H1 (cell line): ENCODE data around the gene IMPDH1. TPM values are rescaled to one million over a fixed set of nuclear protein-coding genes. Genes with fewer than 3 reads are reported as not detected.

Experiments used
- CTCF ChIA-PET: fragments of 300-600 bp; sonication (Branson Sonifier 250); formaldehyde crosslinking; loops from one replicate; lab custom pipeline; 2021; ENCODE audit not compliant: partially characterized antibody; lab: Charles Lee
- POLR2A ChIA-PET: fragments of 300-600 bp; sonication (Branson Sonifier 250); formaldehyde crosslinking; loops from one replicate; lab custom pipeline; 2021; ENCODE audit warnings: inconsistent platforms; ENCODE audit not compliant: partially characterized antibody; lab: Charles Lee
- DNase-seq, 2 experiments: peaks; one replicate each; pipeline versions ENCODE4 v3.0.0 to v3.0.0-alpha.2; 2010 to 2022; ENCODE audit warnings: low spot score in 2 of 2, low read depth in 1 of 2, mixed read lengths in 1 of 2
- FAIRE-seq: peaks from 2 replicates; lab custom pipeline; 2011; peaks lifted over from hg19 to GRCh38; lab: Jason Lieb, UNC
- H2AFZ ChIP-seq: 2 replicates; pipeline ENCODE4 v1.8.1; 2012; ENCODE audit warnings: low read length, inconsistent platforms
- H2AK5ac ChIP-seq: 2 replicates; pipeline ENCODE4 v1.6.1; 2013; ENCODE audit warnings: low read depth, low read length
- H2BK120ac ChIP-seq: replicated peaks from 2 replicates; pipeline ENCODE3; 2013; ENCODE audit warnings: low read depth, low read length, inconsistent platforms
- H2BK12ac ChIP-seq: 2 replicates; pipeline ENCODE4 v1.6.1; 2013; ENCODE audit warnings: low read depth, low read length
- H2BK15ac ChIP-seq: 2 replicates; pipeline ENCODE4 v1.6.1; 2013; ENCODE audit warnings: low read length
- H2BK20ac ChIP-seq: 2 replicates; pipeline ENCODE4 v1.6.1; 2013; ENCODE audit warnings: low read length
- H2BK5ac ChIP-seq: 2 replicates; pipeline ENCODE4 v1.6.1; 2013; ENCODE audit warnings: low read depth, low read length
- H3K14ac ChIP-seq: 2 replicates; pipeline ENCODE4 v1.6.1; 2013; ENCODE audit warnings: inconsistent platforms; ENCODE audit not compliant: insufficient read length
- H3K18ac ChIP-seq: 2 replicates; pipeline ENCODE4 v1.6.1; 2013; ENCODE audit warnings: low read length; ENCODE audit errors: extremely low read depth
- H3K23ac ChIP-seq: 2 replicates; pipeline ENCODE4 v1.6.1; 2013; ENCODE audit warnings: inconsistent platforms; ENCODE audit not compliant: insufficient read length
- H3K23me2 ChIP-seq: 2 replicates; pipeline ENCODE4 v1.6.1; 2013; ENCODE audit warnings: low read depth, low read length
- H3K27ac ChIP-seq: 2 replicates; pipeline ENCODE4 v1.6.1; 2011; ENCODE audit warnings: low read depth, low read length, inconsistent platforms
- H3K27me3 ChIP-seq, 4 experiments: replicated peaks in 1 of 4; 1 replicate in 1 of 4; 2 replicates in 3 of 4; pipeline versions ENCODE4 v1.6.1 to v1.8.1; 2011 to 2013; ENCODE audit warnings: low read length in 3 of 4, mild to moderate bottlenecking in 3 of 4, inconsistent platforms in 2 of 4, mixed read lengths in 2 of 4, moderate library complexity in 1 of 4; ENCODE audit not compliant: control insufficient read depth in 3 of 4, insufficient read depth in 3 of 4; ENCODE audit errors: extremely low read depth in 1 of 4
- H3K36me3 ChIP-seq, 4 experiments: 2 replicates each; pipeline versions ENCODE4 v1.6.1 to v1.8.1; 2011 to 2013; ENCODE audit warnings: mild to moderate bottlenecking in 4 of 4, low read length in 3 of 4, moderate library complexity in 2 of 4, control low read depth in 1 of 4, inconsistent platforms in 1 of 4; ENCODE audit not compliant: insufficient read depth in 4 of 4, control insufficient read depth in 2 of 4
- H3K4ac ChIP-seq: replicated peaks from 2 replicates; pipeline ENCODE3; 2013; ENCODE audit warnings: low read length, low read depth, mixed read lengths, inconsistent platforms; ENCODE audit not compliant: insufficient read length
- H3K4me1 ChIP-seq, 4 experiments: replicated peaks in 1 of 4; 1 replicate in 1 of 4; 2 replicates in 3 of 4; pipeline versions ENCODE4 v1.6.1 to v1.8.1; 2011 to 2013; ENCODE audit warnings: low read length in 3 of 4, inconsistent platforms in 2 of 4, mixed read lengths in 1 of 4; ENCODE audit not compliant: insufficient read depth in 4 of 4, control insufficient read depth in 3 of 4
- H3K4me2 ChIP-seq, 2 experiments: 2 replicates each; pipeline versions ENCODE4 v1.6.1 to v1.8.1; 2011 to 2013; ENCODE audit warnings: low read depth in 2 of 2, low read length in 2 of 2, control low read depth in 1 of 2, inconsistent platforms in 1 of 2, mild to moderate bottlenecking in 1 of 2; ENCODE audit not compliant: insufficient read depth in 1 of 2
- H3K4me3 ChIP-seq, 4 experiments: fragments of 200-600, 300-600 bp in 1 of 4; sonication (generic), shearing (Covaris generic), sonication (Bioruptor Twin) in 1 of 4; 2 replicates each; pipeline versions ENCODE4 v1.5.1 to v1.8.1; 2011 to 2016; ENCODE audit warnings: low read length in 4 of 4, low read depth in 3 of 4, control low read depth in 2 of 4, inconsistent platforms in 2 of 4, mild to moderate bottlenecking in 2 of 4, mixed read lengths in 1 of 4, moderate library complexity in 1 of 4; ENCODE audit not compliant: insufficient read depth in 2 of 4; ENCODE audit errors: extremely low read depth in 1 of 4
- H3K56ac ChIP-seq: replicated peaks from 2 replicates; pipeline ENCODE3; 2013; ENCODE audit warnings: low read depth, mild to moderate bottlenecking, mixed read lengths, low read length, inconsistent platforms; ENCODE audit not compliant: insufficient read length
- H3K79me1 ChIP-seq: 2 replicates; pipeline ENCODE4 v1.6.1; 2013; ENCODE audit warnings: low read depth, low read length, control low read depth
- H3K79me2 ChIP-seq, 2 experiments: 2 replicates each; pipeline versions ENCODE4 v1.6.1 to v1.8.1; 2012 to 2013; ENCODE audit warnings: low read length in 2 of 2, mild to moderate bottlenecking in 2 of 2, inconsistent platforms in 1 of 2; ENCODE audit not compliant: insufficient read depth in 2 of 2, control insufficient read depth in 1 of 2
- H3K9ac ChIP-seq, 4 experiments: replicated peaks in 1 of 4; 1 replicate in 1 of 4; 2 replicates in 3 of 4; pipeline versions ENCODE4 v1.6.1 to v1.8.1; 2011 to 2013; ENCODE audit warnings: low read depth in 3 of 4, low read length in 3 of 4, control low read depth in 2 of 4, mild to moderate bottlenecking in 2 of 4, moderate library complexity in 2 of 4, inconsistent platforms in 1 of 4; ENCODE audit errors: extremely low read depth in 1 of 4
- H3K9me3 ChIP-seq, 2 experiments: 2 replicates each; pipeline versions ENCODE4 v1.6.1 to v1.8.1; 2012 to 2013; ENCODE audit warnings: mild to moderate bottlenecking in 2 of 2, moderate library complexity in 2 of 2, control low read depth in 1 of 2, inconsistent platforms in 1 of 2, low read depth in 1 of 2, low read length in 1 of 2, mixed read lengths in 1 of 2; ENCODE audit not compliant: insufficient read depth in 2 of 2
- H4K20me1 ChIP-seq, 2 experiments: replicated peaks in 1 of 2; 2 replicates each; pipeline versions ENCODE3 to v1.8.1; 2011 to 2013; ENCODE audit warnings: inconsistent platforms in 2 of 2, low read length in 2 of 2, mild to moderate bottlenecking in 1 of 2; ENCODE audit not compliant: insufficient read depth in 2 of 2, control insufficient read depth in 1 of 2
- H4K5ac ChIP-seq: 2 replicates; pipeline ENCODE4 v1.6.1; 2013; ENCODE audit warnings: low read length, low read depth, mixed read lengths, inconsistent platforms; ENCODE audit not compliant: insufficient read length
- H4K8ac ChIP-seq: 2 replicates; pipeline ENCODE4 v1.8.0; 2013; ENCODE audit warnings: mild to moderate bottlenecking, moderate library complexity, low read length, inconsistent platforms; ENCODE audit not compliant: insufficient read depth; ENCODE audit errors: extremely low read depth
- H4K91ac ChIP-seq: replicated peaks from 2 replicates; pipeline ENCODE3; 2013; ENCODE audit warnings: low read length, mixed read lengths, inconsistent platforms; ENCODE audit not compliant: insufficient read length
- EZH2 ChIP-seq: fragments of 200-600 bp; sonication (generic); IDR thresholded peaks from 2 replicates; pipeline ENCODE4 v1.7.1; 2012; ENCODE audit warnings: low read depth, mild to moderate bottlenecking, moderate library complexity, low read length, inconsistent platforms; ENCODE audit not compliant: severe bottlenecking
- RAD21 ChIP-seq, 2 experiments: IDR thresholded peaks in 1 of 2; conservative IDR thresholded peaks in 1 of 2; 2 replicates each; pipeline ENCODE4 v1.6.1; 2011; ENCODE audit warnings: low read depth in 2 of 2, low read length in 2 of 2, improper control_type of control experiment in 1 of 2, inconsistent platforms in 1 of 2, mild to moderate bottlenecking in 1 of 2, moderate library complexity in 1 of 2
- SIN3A ChIP-seq, 2 experiments: IDR thresholded peaks in 1 of 2; conservative IDR thresholded peaks in 1 of 2; 2 replicates each; pipeline ENCODE4 v1.6.1; 2011 to 2012; ENCODE audit warnings: low read length in 2 of 2, improper control_type of control experiment in 1 of 2, low read depth in 1 of 2, mild to moderate bottlenecking in 1 of 2
- YY1 ChIP-seq: IDR thresholded peaks from 2 replicates; pipeline ENCODE4 v1.6.1; 2011; ENCODE audit warnings: low read depth, mild to moderate bottlenecking, low read length
- ZNF274 ChIP-seq: IDR thresholded peaks from 2 replicates; pipeline ENCODE4 v1.7.0; 2012; ENCODE audit warnings: low read length, borderline replicate concordance; ENCODE audit errors: extremely low read depth
- WGBS, 2 experiments: shearing (Covaris generic) in 1 of 2; methylation state at CpG; one replicate each; pipeline versions ENCODE4 v1.1.6 to v1.1.7; 2013 to 2015; ENCODE audit warnings: low lambda C conversion rate in 2 of 2, mixed read lengths in 2 of 2, inconsistent platforms in 1 of 2, low coverage in 1 of 2, missing lambda C conversion rate in 1 of 2; ENCODE audit not compliant: insufficient replicate concordance in 2 of 2, insufficient coverage in 1 of 2, insufficient read length in 1 of 2; ENCODE audit errors: extremely low coverage in 1 of 2, missing lambda C conversion rate in 1 of 2; 5-methylcytosine and 5-hydroxymethylcytosine counted together
- polyA plus RNA-seq, 7 experiments: library from polyadenylated mRNA; depleted of rRNA in 3 of 7; stranded (reverse) in 5 of 7; unstranded in 2 of 7; fragments of >200 nt in 5 of 7; fragments of 200-250 nt in 2 of 7; gene quantifications; 1 replicate in 5 of 7; 2 replicates in 1 of 7; 4 replicates in 1 of 7; pipeline versions ENCODE4 v1.2.1 to v1.2.3, GENCODE V29; 2011 to 2013; ENCODE audit warnings: missing spikeins in 2 of 7, mixed read lengths in 2 of 7
- total RNA-seq: library from RNA; stranded (reverse); fragmentation: NEBNext Ultra II Directional; extraction: Animal tissue kit (Norgen Biotek cat#: 25700); gene quantifications from 2 replicates; pipeline ENCODE4 v1.2.1, GENCODE V29; 2021
- TF ChIP-seq, protein P1 (sequence below), 3 experiments: IDR thresholded peaks; 1 replicate in 2 of 3; 2 replicates in 1 of 3; pipeline versions ENCODE4 v1.5.1 to v1.6.1; 2011; ENCODE audit warnings: low read length in 3 of 3, mild to moderate bottlenecking in 3 of 3, inconsistent platforms in 2 of 3, low read depth in 1 of 3, moderate library complexity in 1 of 3; ENCODE audit not compliant: insufficient read depth in 1 of 3; ENCODE audit errors: control extremely low read depth in 1 of 3

Gene IMPDH1
- total and polyA plus RNA-seq, 2 of the 8 experiments (the other 6 are each of a cell fraction or from before 2014, with no cell fraction given): 45.8 TPM

DNA sequence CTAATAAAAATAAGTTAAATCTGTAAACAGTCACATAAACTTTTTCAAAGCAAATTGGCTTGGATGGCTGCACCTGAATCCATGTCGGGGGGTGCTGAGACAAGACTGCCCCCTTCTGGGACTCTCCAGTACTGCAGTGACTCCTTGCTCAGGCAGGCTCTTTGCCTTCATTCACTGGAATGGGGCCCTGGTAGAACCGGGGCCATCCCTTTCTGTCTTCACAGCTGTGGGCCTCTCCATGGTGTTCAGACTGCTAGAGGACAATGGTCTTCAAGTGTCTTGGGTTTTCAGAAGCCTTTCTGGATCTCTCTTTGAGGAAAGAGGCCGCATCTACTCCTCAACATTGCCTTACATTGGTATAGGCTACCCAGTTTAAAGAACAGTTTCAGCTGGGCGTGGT lies 16.1 kb upstream of the IMPDH1 start:
- H3K14ac ChIP-seq: no peak overlapping the region

More for the DNA sequence above, 16.1 kb upstream of the IMPDH1 start:
- Histone ChIP-seq H4K91ac (no peak overlapping the region), H2BK12ac (no peak overlapping the region), H3K4me3 (no peak overlapping the region), H2AFZ (no peak overlapping the region), H3K56ac (no peak overlapping the region), H3K9me3 (no peaks in the 10 kb centered on the region), H2BK5ac (no peak overlapping the region), H3K36me3 (no peaks in the 10 kb centered on the region), H3K23ac (no peak overlapping the region), H2BK20ac (no peak overlapping the region), H3K18ac (no peak overlapping the region), H4K5ac (no peak overlapping the region), H3K27ac (no peak overlapping the region)
- POLR2A ChIA-PET: interaction anchor here (0.8 to 3.8 kb wide), 2 partner anchors 30 to 32 kb away, joined by 3 to 13 read pairs; partner anchors contain the start of gene HILPDA
- no peak for TF ChIP-seq EZH2
- peak; percentile 86 to 88 for TF ChIP-seq RAD21 (IDR thresholded peaks at IDR 0.05 in 1 of 2, conservative IDR thresholded peaks at IDR 0.05 in 1 of 2; ENCODE audit: low read depth in 2 of 2, low read length in 2 of 2)
- 0 out of 2 replicates have a peak, but pooled peaks have one; percentile 38 for TF ChIP-seq YY1
- 0 out of 4 replicates have a peak, but pooled peaks of 1 of the 2 experiments have one; percentile 18 for TF ChIP-seq SIN3A (conservative IDR thresholded peaks at IDR 0.05 in 1 of 2, IDR thresholded peaks at IDR 0.05 in 1 of 2; ENCODE audit: low read depth in 1 of 2, low read length in 2 of 2)
- no peak for TF ChIP-seq ZNF274
- TF ChIP-seq, protein P1, sequence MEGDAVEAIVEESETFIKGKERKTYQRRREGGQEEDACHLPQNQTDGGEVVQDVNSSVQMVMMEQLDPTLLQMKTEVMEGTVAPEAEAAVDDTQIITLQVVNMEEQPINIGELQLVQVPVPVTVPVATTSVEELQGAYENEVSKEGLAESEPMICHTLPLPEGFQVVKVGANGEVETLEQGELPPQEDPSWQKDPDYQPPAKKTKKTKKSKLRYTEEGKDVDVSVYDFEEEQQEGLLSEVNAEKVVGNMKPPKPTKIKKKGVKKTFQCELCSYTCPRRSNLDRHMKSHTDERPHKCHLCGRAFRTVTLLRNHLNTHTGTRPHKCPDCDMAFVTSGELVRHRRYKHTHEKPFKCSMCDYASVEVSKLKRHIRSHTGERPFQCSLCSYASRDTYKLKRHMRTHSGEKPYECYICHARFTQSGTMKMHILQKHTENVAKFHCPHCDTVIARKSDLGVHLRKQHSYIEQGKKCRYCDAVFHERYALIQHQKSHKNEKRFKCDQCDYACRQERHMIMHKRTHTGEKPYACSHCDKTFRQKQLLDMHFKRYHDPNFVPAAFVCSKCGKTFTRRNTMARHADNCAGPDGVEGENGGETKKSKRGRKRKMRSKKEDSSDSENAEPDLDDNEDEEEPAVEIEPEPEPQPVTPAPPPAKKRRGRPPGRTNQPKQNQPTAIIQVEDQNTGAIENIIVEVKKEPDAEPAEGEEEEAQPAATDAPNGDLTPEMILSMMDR (IDR thresholded peaks at IDR 0.05; ENCODE audit: control extremely low read depth in 1 of 3, insufficient read depth in 1 of 3, low read depth in 1 of 3, low read length in 3 of 3): peak; percentile 92 to 95 (median 93)
- TF ChIP-seq, all 59 proteins: peak for 4
- Histone ChIP-seq H3K9ac (no peak overlapping the region), H3K23me2 (peaks cover 3% of the 10 kb centered on the region; the same call in 1 of the 2 replicates), H2BK15ac (0 out of 2 replicates have a peak overlapping the region, but pooled peaks have one; percentile 46), H3K4me1 (peaks cover 0 to 3% (median 0%) of the 10 kb centered on the region in 4 experiments; a peak in 1 of 7 replicates), H3K4me2 (no peak overlapping the region), H2BK120ac (no peak overlapping the region), H3K27me3 (no peaks in the 10 kb centered on the region), H3K79me2 (no peaks in the 10 kb centered on the region), H4K8ac (no peak overlapping the region), H3K79me1 (no peaks in the 10 kb centered on the region), H4K20me1 (no peaks in the 10 kb centered on the region), H2AK5ac (no peak overlapping the region), H3K4ac (no peak overlapping the region)
- 51% methylated on average over 4 of the region's 4 CpGs; no CpG with 5 or more reads in 1 of the 2 experiments for WGBS, 2 experiments
- CTCF ChIA-PET: interaction anchor here (0.8 to 25.2 kb wide), 29 partner anchors 8 to 455 kb away, joined by 3 to 477 read pairs (median 8); partner anchors contain the start of genes HILPDA, IMPDH1, METTL2B and RBM28
- FAIRE-seq (no peak), DNase-seq (peak in 1 of 2 experiments; percentile 97)
